HG02610 (cell line): ENCODE results near the gene TBX5.

Experiments
- ATAC-seq: cut with Tn5 transposase; IDR thresholded peaks from one replicate; pipeline ENCODE4 v1.9.1; 2021; ENCODE audit warnings: mild to moderate bottlenecking, moderate library complexity; ENCODE audit not compliant: unreplicated experiment

The TBX5 gene

DNA sequence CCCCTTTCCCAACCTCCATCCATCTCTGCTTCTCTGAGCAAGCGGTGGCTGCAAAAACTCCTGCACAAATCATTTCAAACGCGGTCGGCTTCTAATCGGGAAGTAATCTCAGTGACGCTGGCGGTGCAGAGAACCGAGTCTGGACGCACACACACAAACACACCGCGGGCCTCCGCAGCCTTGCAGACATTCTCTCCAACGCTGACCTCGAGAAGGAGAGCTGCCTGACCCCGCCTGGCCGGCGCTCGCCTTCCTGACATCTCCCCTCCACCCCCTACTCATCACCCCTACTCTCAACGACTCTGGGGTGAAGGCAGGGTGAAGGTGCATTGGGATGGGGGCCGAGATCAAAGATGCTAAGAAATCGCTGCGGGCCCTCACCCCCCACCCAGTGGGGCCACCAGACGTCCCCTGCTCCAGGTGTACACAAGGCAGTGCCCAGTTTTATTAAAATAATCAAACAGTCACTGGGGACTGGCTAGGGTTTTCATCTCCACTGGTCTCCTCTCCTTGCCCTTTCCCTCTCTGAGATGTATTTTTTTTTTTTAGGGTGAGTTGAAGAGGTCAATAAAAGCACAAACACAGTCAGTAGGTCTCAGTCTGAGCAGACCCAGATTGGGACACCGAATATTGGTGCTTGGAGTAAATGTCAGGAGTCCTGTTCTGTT lies 506 bp upstream of the TBX5 start:
- no peak for ATAC-seq

DNA sequence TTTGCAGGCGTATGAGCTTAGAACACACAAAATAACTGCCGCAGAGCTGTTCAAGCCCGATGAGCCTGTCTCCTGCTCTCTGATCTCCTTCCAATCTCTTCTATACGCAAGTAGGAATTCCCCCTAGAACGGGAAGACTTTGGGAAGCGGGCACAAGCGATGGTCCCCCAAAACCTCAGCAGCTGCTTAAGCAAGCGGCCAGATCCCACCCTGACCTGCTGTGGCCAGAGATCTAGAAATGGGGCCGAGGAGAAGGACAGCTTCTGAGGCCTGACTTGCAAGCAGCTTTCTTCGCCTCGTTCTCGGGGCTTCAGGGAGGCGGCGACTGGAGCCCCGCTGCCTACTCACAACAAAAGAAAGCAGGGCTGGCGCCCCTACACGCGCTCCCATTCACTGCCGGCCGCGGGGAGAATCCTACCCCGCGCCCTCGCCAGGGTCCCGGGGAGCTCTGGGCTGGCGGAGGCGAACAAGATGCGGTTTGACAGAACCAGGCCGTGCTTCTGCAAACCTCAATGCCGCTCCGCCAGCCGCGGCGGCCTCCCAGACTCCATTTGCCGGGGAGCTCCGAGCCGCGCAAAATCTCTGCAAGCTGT lies 922 bp downstream of the TBX5 start:
- ATAC-seq: no peak

DNA sequence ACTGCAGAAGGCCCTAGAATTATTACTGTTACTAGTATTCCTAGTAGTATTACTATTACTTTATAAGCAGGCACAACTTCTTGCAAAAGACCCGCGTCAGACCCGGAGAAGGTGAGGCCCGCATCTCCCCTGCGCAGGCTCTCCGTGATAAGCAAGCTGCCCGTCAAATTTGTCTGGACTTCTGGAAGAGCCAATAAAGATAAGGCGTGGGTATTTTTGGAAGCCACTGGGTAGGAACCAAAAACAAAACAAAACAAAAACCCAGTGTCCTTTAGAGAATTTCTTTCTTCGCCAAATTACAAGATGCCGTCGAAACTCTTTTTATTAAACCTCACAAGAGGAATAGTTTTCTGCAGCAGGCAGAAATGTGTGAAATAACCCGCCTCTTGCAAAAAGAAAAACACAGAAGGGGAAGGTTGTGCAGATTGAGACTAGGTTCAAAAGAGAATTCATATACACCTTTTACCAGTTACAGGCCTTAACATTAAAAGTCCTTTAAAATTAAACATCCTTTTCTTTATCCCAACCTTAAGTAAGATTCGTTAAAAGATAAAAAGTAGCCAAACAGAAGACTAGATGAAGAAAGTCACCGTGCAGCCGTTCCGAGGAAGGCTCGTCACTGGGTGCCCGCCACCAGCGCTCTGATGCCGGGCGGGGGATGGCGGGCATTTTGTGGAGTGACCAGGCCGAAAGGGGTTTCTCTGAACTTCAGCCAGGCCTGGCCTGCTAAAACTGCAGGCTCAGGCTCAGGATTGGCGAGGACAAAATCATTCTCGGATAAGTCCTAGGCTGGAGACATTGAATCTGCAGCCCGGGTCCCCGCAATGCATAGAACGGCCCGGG lies 1.6 kb downstream of the TBX5 start:
- ATAC-seq: no peak

DNA sequence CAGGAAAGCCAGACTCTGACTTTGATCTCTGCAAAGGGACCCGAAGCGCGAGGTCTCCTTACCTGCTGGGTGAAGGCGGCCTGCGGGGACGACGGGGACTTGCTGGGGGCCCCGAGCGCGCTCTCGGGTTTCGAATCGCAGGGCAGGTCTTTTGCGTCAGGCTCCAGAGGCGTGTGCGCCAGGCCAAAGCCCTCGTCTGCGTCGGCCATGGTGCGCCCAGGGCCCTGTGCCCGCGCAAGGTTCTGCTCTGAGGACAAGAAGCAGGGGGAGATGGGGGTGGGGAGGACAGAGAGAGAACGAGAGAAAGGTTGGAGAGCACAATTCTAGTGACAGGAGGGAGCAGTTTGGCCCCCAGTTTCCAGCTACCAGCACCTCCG lies 2.3 kb downstream of the TBX5 start:
- ATAC-seq: no peak

DNA sequence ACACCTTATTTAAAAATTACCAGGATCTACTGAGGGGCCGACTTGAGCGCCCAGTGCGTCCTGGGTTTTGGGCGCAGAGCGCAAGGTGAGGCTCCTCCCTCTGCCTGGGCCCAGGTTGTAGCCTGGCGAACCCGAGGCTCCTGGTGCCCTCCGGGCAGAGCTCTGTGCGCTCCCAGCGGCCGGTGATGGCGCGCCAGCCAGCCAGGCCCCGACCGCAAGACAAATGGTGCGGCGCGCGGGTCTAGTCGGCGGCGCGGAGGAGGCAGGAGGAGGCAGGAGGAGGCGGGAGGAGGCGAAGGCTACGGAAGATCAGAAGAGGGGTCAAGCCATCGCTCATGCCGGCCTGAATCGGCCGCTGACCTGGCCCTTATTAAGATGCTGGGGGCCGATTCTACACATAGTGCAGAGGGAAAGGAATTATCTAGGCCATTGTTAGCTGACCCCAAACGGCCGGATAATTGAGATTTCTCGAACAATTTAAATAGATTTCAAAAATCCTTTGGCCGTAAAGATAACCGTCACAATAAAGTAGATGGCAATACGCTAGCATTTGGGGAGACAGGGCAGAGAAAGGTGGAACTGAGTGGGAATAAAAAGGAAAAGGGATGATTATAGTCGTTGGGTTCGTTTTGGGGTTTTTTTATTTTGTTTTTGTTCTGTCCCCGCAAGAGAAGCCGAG lies 2.8 kb downstream of the TBX5 start:
- no peak for ATAC-seq

GRCh38 chr12:114402084-114402717 lies 3.7 kb downstream of the TBX5 start:
- ATAC-seq: no peak

DNA sequence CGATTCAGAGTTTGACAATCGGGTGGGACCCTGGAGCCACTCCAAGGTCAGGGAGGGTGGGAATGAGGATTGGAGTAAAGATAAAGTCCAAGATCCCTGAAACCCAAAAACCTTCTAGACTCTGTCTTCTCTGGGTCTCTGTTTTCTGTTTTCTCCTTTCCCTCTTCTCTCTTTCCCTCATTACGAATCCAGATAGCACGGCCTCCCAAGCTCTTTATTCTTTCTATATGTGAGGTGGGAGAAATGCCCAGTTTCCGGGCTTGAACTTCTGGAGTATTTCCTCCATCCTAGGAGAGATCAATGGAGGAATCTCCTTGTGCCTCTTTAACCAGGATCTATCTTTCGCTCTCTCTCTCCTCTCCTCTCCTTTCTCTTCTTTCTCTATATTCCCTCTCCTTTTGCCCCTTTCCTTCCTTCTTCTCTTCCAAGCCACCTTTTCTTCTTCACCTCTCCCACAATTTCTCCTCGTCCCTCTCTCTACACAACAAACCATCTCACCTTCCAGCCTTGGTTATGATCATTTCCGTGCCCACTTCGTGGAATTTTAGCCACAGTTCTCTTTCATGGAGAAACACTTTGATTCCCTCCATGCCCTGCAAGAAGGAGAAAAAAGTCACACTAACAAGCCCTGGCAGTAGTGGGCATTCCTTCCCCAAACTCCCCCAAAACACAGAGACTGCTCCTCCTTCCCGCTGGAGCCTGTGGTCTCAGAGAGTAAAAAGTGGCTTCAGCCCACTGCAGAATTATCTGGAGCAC lies 4.4 kb downstream of the TBX5 start:
- no peak for ATAC-seq

GRCh38 chr12:114400925-114401324 lies 5.0 kb downstream of the TBX5 start:
- no peak for ATAC-seq

GRCh38 chr12:114400361-114400811 lies 5.6 kb downstream of the TBX5 start:
- no peak for ATAC-seq

DNA sequence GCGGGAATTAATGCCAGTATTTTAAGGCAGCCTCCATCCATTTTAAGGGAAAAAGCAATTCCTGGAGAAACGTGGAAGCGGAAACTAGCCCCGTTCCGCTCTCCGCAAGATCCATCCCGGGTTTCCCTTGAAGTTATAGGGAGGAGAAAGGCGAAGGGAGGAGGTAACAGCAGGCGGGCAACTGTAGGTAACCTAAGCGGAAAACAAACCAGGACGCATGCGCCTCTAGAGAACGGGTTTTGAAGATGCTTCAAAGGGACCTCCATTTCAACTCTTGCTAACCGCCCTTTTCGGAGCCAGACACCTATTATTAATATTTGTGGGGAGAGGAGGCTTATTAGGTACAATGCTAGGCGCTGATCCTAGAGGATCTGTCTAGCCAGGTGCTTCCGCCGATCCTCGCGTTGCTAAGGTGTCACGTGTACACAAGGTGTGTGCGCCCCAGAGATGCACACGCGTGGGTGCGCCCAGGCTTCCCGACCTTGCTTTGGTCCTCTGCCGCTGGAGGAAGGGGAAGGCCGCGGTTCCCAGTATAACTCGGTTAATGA lies 6.2 kb downstream of the TBX5 start:
- ATAC-seq: no peak

DNA sequence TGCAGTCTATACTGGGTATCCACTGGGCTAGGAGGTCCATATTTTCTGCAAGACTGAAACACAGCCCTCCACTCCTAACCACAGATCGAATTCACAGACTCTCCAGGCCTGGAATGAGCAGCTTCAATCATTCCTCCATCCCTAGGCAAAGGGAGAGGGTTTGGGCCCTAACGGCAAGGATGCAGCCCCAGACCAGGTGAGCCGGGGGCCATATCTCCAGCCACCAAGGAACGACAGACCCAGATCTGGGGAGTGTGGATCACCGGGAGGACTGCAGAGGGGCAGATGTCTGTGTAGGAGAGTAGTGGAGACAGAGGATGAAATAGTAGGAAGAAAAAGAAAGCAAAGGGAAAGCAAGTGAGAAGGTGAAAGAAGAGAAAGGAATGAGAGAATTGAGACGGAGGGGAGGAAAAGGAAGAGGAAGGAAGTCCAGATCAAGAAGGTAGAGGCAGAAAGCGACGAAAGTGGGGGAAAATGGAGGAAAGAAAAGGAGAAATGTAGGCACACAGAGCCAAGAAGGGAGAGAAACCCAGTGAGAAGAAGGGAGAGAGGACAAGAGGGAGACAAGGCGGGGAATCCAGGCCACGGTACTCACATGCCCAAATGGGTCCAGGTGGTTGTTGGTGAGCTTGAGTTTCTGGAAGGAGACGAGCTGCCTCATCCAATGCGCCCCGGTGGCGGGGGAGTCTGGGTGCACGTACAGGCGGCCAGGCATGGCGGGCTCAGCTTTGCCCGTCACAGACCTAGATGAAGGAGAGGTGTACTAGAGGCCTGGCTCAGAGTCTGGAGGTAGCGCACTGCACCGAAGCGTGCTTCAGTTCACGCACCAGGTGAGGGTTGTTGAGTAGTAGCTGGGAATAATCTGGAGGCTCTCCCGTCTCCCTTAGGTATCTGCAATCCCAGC lies 7.7 kb downstream of the TBX5 start:
- ATAC-seq: no peak

GRCh38 chr12:114396869-114397719 lies 8.8 kb downstream of the TBX5 start:
- ATAC-seq: no peak

- no peak for ATAC-seq
Observed at GRCh38 chr12:114396153-114396868, 9.6 kb downstream of the TBX5 start.

DNA sequence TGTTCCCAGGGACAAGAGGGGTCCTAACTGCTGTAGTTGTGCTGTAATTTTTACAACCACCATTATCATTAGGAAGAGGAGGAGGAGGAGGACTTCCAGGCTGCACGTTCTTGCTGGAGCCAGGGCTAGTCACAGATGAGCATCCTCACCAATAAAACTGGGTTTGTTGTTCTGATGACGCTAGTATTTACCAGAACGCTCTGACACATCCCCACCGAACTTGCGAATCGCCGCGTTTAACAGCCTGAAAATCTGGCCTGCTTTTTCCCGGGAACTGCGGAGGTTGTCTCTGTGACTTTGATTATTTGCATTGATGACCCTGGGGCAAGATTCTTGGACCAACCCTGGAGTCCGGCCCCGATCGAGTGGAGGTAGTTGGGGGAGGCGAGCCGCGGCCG lies 10.2 kb downstream of the TBX5 start:
- ATAC-seq: no peak

DNA sequence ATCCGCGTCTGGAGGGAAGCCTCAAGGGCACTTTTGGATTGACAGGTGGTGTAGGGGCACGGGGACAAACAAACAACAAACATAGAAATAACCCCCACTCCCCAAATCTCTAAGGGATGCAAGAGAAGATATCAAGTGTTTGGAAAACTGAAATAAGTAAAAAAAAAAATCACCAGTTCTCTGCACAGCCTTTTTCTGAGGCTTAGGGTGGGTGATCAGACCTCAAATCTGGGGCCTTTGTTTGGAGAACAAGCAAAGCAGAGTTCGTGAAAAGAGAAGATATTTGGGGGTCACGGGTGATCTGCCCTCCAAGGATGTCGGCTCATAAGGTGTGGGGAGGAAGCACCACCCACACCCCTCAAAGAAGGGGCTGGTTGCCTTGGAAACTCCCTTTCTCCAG lies 10.7 kb downstream of the TBX5 start:
- ATAC-seq: no peak

GRCh38 chr12:114393569-114393968 lies 12.4 kb downstream of the TBX5 start:
- ATAC-seq: no peak

DNA sequence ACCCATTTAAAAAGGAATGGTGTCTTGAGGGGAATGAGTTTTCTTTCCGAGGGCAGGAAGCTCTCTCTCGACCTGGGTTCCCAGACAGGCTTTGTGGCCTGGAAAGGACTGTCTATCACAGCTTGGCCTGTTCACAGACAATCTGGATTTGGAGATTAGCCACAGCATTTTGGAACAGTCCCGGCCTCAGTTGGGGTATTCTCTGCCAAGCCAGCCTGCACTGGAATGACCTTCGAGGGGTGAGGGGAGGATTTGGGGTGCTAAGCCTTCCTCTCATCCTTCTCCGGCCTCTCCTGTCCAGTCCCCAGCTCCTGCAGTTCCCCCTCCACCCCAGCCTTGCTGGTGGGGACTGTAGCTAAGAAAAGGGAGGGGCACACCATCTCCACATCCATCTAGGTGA lies 13.0 kb downstream of the TBX5 start:
- ATAC-seq: no peak
